CD14-positive monocyte (primary cell): ENCODE measurements around the gene LRWD1. TPM values are rescaled to one million over a fixed set of nuclear protein-coding genes. Genes with fewer than 3 reads are reported as not detected.
A peak's percentile ranks its signal among the peaks of the same experiment; 100 is the strongest.

ENCODE experiments used
- DNase-seq, 3 donors: peaks; one replicate each; pipeline ENCODE4 v3.0.0-alpha.2; 2011 to 2022
- H2AFZ ChIP-seq: 2 replicates; pipeline ENCODE4 v1.6.0; 2012; ENCODE audit warnings: mild to moderate bottlenecking, low read depth, low read length, inconsistent platforms; ENCODE audit not compliant: insufficient read depth, poor library complexity, severe bottlenecking
- H3K27ac ChIP-seq, 2 donors: 1 replicate in 1 of 2; 2 replicates in 1 of 2; pipeline ENCODE4 v1.5.1; 2012 to 2013; ENCODE audit warnings: low read length in 2 of 2, control low read depth in 1 of 2, inconsistent platforms in 1 of 2, low read depth in 1 of 2, mild to moderate bottlenecking in 1 of 2
- H3K27me3 ChIP-seq, 2 donors: one replicate each; pipeline versions ENCODE4 v1.6.0 to v1.6.1; 2011 to 2013; ENCODE audit warnings: low read length in 2 of 2; ENCODE audit not compliant: control insufficient read depth in 2 of 2, insufficient read depth in 2 of 2
- H3K36me3 ChIP-seq, 2 donors: replicated peaks in 1 of 2; 1 replicate in 1 of 2; 2 replicates in 1 of 2; pipeline versions ENCODE4 v1.5.1 to v1.6.1; 2012 to 2013; ENCODE audit warnings: low read length in 2 of 2, control low read depth in 1 of 2, inconsistent platforms in 1 of 2, mild to moderate bottlenecking in 1 of 2; ENCODE audit not compliant: insufficient read depth in 2 of 2, control insufficient read depth in 1 of 2
- H3K4me1 ChIP-seq, 2 donors: 1 replicate in 1 of 2; 2 replicates in 1 of 2; pipeline versions ENCODE4 v1.5.1 to v1.6.1; 2012 to 2013; ENCODE audit warnings: low read length in 2 of 2, control low read depth in 1 of 2, inconsistent platforms in 1 of 2, mild to moderate bottlenecking in 1 of 2, moderate library complexity in 1 of 2; ENCODE audit not compliant: insufficient read depth in 2 of 2, control insufficient read depth in 1 of 2
- H3K4me2 ChIP-seq: replicated peaks from 2 replicates; pipeline ENCODE3; 2012; ENCODE audit warnings: low read length, moderate library complexity, mild to moderate bottlenecking; ENCODE audit not compliant: poor library complexity, severe bottlenecking; ENCODE audit errors: extremely low read depth
- H3K4me3 ChIP-seq, 3 experiments: fragments of 200-600 bp in 1 of 3; sonication (generic) in 1 of 3; replicated peaks in 1 of 3; 1 replicate in 2 of 3; 2 replicates in 1 of 3; pipeline ENCODE4 v1.5.1; 2011 to 2013; ENCODE audit warnings: low read length in 3 of 3, mild to moderate bottlenecking in 3 of 3, control low read depth in 2 of 3, low read depth in 2 of 3, inconsistent platforms in 1 of 3, moderate library complexity in 1 of 3
- H3K79me2 ChIP-seq: 2 replicates; pipeline ENCODE4 v1.6.0; 2012; ENCODE audit warnings: mild to moderate bottlenecking, control low read depth, inconsistent platforms, low read length, moderate library complexity; ENCODE audit not compliant: insufficient read depth
- H3K9ac ChIP-seq: 2 replicates; pipeline ENCODE4 v1.6.0; 2017; ENCODE audit warnings: low read length, mild to moderate bottlenecking; ENCODE audit not compliant: insufficient read depth, poor library complexity, severe bottlenecking
- H3K9me3 ChIP-seq, 2 donors: replicated peaks in 1 of 2; 1 replicate in 1 of 2; 2 replicates in 1 of 2; pipeline versions ENCODE4 v1.5.1 to v1.6.1; 2012 to 2013; ENCODE audit warnings: low read length in 2 of 2, control low read depth in 1 of 2; ENCODE audit not compliant: control insufficient read depth in 1 of 2, insufficient read depth in 1 of 2
- H4K20me1 ChIP-seq: 2 replicates; pipeline ENCODE4 v1.6.0; 2012; ENCODE audit warnings: mild to moderate bottlenecking, low read length, control low read depth, moderate library complexity; ENCODE audit not compliant: insufficient read depth
- H3K27ac Mint-ChIP-seq, 7 donors: one replicate each; pipeline ENCODE4 v1.8.0; 2020; ENCODE audit warnings: mild to moderate bottlenecking in 7 of 7, mixed read lengths in 7 of 7, moderate library complexity in 6 of 7, inconsistent platforms in 2 of 7
- H3K27me3 Mint-ChIP-seq, 3 donors: one replicate each; pipeline ENCODE4 v1.8.0; 2021 to 2022; ENCODE audit warnings: low read depth in 3 of 3, mild to moderate bottlenecking in 3 of 3, mixed read lengths in 3 of 3, moderate library complexity in 3 of 3, inconsistent platforms in 1 of 3
- H3K36me3 Mint-ChIP-seq, 2 donors: one replicate each; pipeline ENCODE4 v1.8.0; 2020; ENCODE audit warnings: mixed read lengths in 2 of 2, inconsistent platforms in 1 of 2, mild to moderate bottlenecking in 1 of 2
- H3K4me1 Mint-ChIP-seq: one replicate; pipeline ENCODE4 v1.8.0; 2020; ENCODE audit warnings: mild to moderate bottlenecking, mixed read lengths
- H3K4me3 Mint-ChIP-seq, 2 donors: one replicate each; pipeline ENCODE4 v1.8.0; 2020; ENCODE audit warnings: mild to moderate bottlenecking in 2 of 2, mixed read lengths in 2 of 2, moderate library complexity in 1 of 2
- H3K9me3 Mint-ChIP-seq, 7 donors: one replicate each; pipeline ENCODE4 v1.8.0; 2020 to 2022; ENCODE audit warnings: mixed read lengths in 7 of 7, mild to moderate bottlenecking in 6 of 7, moderate library complexity in 6 of 7, inconsistent platforms in 2 of 7
- WGBS: methylation state at CpG from one replicate; pipeline ENCODE4 v1.1.5; 2013; ENCODE audit warnings: missing lambda C conversion rate; ENCODE audit not compliant: insufficient coverage; 5-methylcytosine and 5-hydroxymethylcytosine counted together
- intact Hi-C, 2 donors: fragments of 100-400 bp; cut with micrococcal nuclease; formaldehyde crosslinking; loops; one replicate each; pipeline versions ENCODE4 v1.15.0 to v1.15.1; 2023
- polyA plus RNA-seq, 3 donors: library from polyadenylated mRNA; depleted of rRNA in 1 of 3; unstranded in 2 of 3; stranded (reverse) in 1 of 3; fragments of 300-500 nt in 2 of 3; fragments of >200 nt in 1 of 3; fragmentation: Illumina TruSeq in 2 of 3; gene quantifications; 1 replicate in 2 of 3; 2 replicates in 1 of 3; pipeline ENCODE4 v1.2.3, GENCODE V29; 2012 to 2021
- TF ChIP-seq, protein P1 (sequence below): fragments of 200-600 bp; IDR thresholded peaks from one replicate; pipeline ENCODE4 v1.8.0; 2022; ENCODE audit warnings: antibody characterized with exemption, mild to moderate bottlenecking

LRWD1 gene
- polyA plus RNA-seq, 3 donors, result 5.4 to 10.7 (median 6.1) TPM

DNA sequence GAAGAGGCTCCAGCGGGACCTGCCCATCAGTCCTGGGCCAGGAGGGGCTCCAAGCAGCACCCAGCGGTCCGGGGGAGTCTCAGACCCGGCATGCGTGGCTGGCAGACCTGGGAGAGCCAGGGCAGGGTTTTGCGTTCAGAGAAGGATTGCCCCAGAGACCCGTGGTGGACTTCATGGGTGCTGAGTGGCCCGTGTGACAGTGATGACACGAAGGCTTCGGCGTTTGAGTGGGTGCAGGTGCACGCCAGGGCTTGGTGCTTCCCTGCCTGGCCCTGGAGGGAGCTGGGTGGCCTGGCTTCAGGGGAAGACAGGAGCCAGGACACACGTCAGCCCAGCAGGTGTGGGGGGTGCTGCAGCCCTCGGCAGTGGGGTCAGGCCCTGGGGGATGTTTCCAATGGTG is 17.5 kb upstream of the LRWD1 start:
- no peak overlapping the region for H3K4me3 ChIP-seq
- peaks cover 16% of the 10 kb centered on the region for H4K20me1 ChIP-seq
- H2AFZ ChIP-seq, result no peak overlapping the region
- peaks cover 0 to 3% of the 10 kb centered on the region in 2 donors for H3K4me1 ChIP-seq
- H3K27ac Mint-ChIP-seq, result peak overlapping the region in 2 of 7 donors; percentile 41 to 46
- peaks cover 27 to 37% of the 10 kb centered on the region in 2 donors for H3K36me3 ChIP-seq
- no peak overlapping the region for H3K4me2 ChIP-seq
- peaks cover 25 to 41% of the 10 kb centered on the region in 2 donors for H3K36me3 Mint-ChIP-seq
- H3K27ac ChIP-seq, result no peak overlapping the region
- peaks cover 4% of the 10 kb centered on the region for H3K4me1 Mint-ChIP-seq
- no peaks in the 10 kb centered on the region for H3K27me3 ChIP-seq
- no peak for DNase-seq
- no peak overlapping the region for H3K4me3 Mint-ChIP-seq
- peaks cover 0 to 3% (median 0%) of the 10 kb centered on the region in 7 donors for H3K9me3 Mint-ChIP-seq
- 93% methylated on average over 14 of the region's 14 CpGs for WGBS
- peaks cover 0 to 1% (median 1%) of the 10 kb centered on the region in 3 donors for H3K27me3 Mint-ChIP-seq
- no peak overlapping the region for H3K9ac ChIP-seq
- no peaks in the 10 kb centered on the region for H3K9me3 ChIP-seq
- intact Hi-C loops, result loop anchor here in 1 of 2 donors (5.0 kb wide), 1 partner anchor 35 kb away; no protein-coding TSS in a partner anchor
- no peaks in the 10 kb centered on the region for H3K79me2 ChIP-seq
- TF ChIP-seq, protein P1, sequence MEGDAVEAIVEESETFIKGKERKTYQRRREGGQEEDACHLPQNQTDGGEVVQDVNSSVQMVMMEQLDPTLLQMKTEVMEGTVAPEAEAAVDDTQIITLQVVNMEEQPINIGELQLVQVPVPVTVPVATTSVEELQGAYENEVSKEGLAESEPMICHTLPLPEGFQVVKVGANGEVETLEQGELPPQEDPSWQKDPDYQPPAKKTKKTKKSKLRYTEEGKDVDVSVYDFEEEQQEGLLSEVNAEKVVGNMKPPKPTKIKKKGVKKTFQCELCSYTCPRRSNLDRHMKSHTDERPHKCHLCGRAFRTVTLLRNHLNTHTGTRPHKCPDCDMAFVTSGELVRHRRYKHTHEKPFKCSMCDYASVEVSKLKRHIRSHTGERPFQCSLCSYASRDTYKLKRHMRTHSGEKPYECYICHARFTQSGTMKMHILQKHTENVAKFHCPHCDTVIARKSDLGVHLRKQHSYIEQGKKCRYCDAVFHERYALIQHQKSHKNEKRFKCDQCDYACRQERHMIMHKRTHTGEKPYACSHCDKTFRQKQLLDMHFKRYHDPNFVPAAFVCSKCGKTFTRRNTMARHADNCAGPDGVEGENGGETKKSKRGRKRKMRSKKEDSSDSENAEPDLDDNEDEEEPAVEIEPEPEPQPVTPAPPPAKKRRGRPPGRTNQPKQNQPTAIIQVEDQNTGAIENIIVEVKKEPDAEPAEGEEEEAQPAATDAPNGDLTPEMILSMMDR, result no peak

DNA sequence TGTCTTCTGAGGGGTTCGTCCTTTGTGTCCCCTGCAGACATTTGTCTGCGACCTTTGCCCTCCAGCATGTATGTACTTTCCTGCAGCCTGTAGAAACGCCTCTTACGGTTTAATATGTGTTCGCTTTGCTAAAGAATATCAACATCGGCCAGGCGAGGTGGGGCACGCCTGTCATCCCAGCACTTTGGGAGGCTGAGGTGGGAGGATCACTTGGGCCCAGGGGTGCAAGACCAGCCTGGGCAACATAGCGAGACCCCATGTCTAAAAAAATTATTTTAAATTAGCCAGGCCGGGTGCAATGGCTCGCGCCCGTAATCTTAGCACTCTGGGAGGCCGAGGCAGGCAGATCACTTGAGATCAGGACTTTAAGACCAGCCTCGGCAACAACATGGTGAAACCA is 15.6 kb upstream of the LRWD1 start:
- peaks cover 25 to 34% of the 10 kb centered on the region in 2 donors for H3K36me3 Mint-ChIP-seq
- no peaks in the 10 kb centered on the region for H3K27me3 ChIP-seq
- H2AFZ ChIP-seq, result no peak overlapping the region
- over 99% methylated on average over 15 of the region's 15 CpGs for WGBS
- H3K4me1 Mint-ChIP-seq, result peaks cover 4% of the 10 kb centered on the region
- no peaks in the 10 kb centered on the region for H3K9me3 Mint-ChIP-seq
- H3K4me2 ChIP-seq, result no peak overlapping the region
- H3K27me3 Mint-ChIP-seq, result peaks cover 0 to 1% (median 0%) of the 10 kb centered on the region in 3 donors
- H3K9me3 ChIP-seq, result no peaks in the 10 kb centered on the region
- intact Hi-C loops, result loop anchor here in 1 of 2 donors (5.0 kb wide), 1 partner anchor 37 kb away; no protein-coding TSS in a partner anchor
- TF ChIP-seq, protein P1, result no peak
- no peak overlapping the region for H3K9ac ChIP-seq
- no peak overlapping the region for H3K4me3 ChIP-seq
- no peak overlapping the region for H3K4me3 Mint-ChIP-seq
- no peaks in the 10 kb centered on the region for H3K79me2 ChIP-seq
- DNase-seq, result no peak
- H3K4me1 ChIP-seq, result no peaks in the 10 kb centered on the region
- peaks cover 16% of the 10 kb centered on the region for H4K20me1 ChIP-seq
- no peak overlapping the region for H3K27ac ChIP-seq
- peaks cover 27 to 35% of the 10 kb centered on the region in 2 donors for H3K36me3 ChIP-seq
- H3K27ac Mint-ChIP-seq, result peak overlapping the region in 1 of 7 donors; percentile 2
